ENCODE measurements around the gene TAC3. TPM values are rescaled to one million over a fixed set of nuclear protein-coding genes. Genes with fewer than 3 reads are reported as not detected.

The TAC3 gene
- not detected for total RNA-seq
- polyA plus RNA-seq: not detected
- long read RNA-seq, donor 1: 0 reads
- long read RNA-seq, donor 2: 0 reads
- long read RNA-seq, donor 3: 0 reads
- long read RNA-seq, donor 4: 0 reads
- long read RNA-seq, donor 5: 0 reads

DNA sequence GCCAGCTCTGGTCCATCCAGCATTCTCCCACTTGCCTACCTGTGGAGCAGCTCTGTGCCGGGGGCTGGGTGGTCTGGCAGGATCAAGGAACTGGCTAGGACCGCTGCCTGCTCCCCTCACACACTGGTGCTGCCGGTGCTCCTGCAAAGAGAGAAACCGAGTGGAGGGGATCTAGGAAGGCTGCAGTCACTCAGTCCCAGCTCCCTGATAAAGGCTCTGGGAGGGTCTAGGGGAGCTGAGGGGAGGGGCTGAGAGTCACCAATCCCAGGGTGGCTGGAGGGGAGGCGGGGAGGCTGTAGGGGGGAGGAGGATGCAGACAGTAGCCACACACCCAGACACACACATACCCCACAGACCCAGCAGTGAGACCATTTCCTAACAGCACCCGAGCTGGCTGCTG, at the start of gene TAC3:
TSS of gene TAC3 (minus strand) at position 182 of the 400 bp plus-strand sequence. CDS start 732 bp downstream, outside the sequence.
- peak; percentile 19 to 34 (median 32) for DNase-seq
- Histone ChIP-seq H3K4me1 (ENCODE audit: control insufficient read depth in 5 of 5, insufficient read depth in 5 of 5, low read length in 5 of 5) (no peaks in the 10 kb centered on the region), H3K36me3 (ENCODE audit: control insufficient read depth in 4 of 4, insufficient read depth in 4 of 4, low read length in 4 of 4) (no peaks in the 10 kb centered on the region), H3K9ac (ENCODE audit: insufficient read depth in 1 of 2, low read length in 2 of 2) (no peak within 1 kb of the TSS), H3K27ac (ENCODE audit: low read depth in 1 of 2, low read length in 1 of 2) (no peak within 1 kb of the TSS), H3K27me3 (ENCODE audit: control insufficient read depth in 3 of 3, insufficient read depth in 3 of 3, low read length in 2 of 3) (peaks cover 0 to 17% (median 2%) of the 10 kb centered on the region in 3 donors), H3K4me3 (no peak within 1 kb of the TSS), H3K9me3 (ENCODE audit: control insufficient read depth in 4 of 4, insufficient read depth in 3 of 4, low read length in 3 of 4) (no peaks in the 10 kb centered on the region)
- no peak for ATAC-seq (ENCODE audit: insufficient read depth, low FRiP score)
- TF ChIP-seq, protein P1, sequence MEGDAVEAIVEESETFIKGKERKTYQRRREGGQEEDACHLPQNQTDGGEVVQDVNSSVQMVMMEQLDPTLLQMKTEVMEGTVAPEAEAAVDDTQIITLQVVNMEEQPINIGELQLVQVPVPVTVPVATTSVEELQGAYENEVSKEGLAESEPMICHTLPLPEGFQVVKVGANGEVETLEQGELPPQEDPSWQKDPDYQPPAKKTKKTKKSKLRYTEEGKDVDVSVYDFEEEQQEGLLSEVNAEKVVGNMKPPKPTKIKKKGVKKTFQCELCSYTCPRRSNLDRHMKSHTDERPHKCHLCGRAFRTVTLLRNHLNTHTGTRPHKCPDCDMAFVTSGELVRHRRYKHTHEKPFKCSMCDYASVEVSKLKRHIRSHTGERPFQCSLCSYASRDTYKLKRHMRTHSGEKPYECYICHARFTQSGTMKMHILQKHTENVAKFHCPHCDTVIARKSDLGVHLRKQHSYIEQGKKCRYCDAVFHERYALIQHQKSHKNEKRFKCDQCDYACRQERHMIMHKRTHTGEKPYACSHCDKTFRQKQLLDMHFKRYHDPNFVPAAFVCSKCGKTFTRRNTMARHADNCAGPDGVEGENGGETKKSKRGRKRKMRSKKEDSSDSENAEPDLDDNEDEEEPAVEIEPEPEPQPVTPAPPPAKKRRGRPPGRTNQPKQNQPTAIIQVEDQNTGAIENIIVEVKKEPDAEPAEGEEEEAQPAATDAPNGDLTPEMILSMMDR (IDR thresholded peaks at IDR 0.05; ENCODE audit: control extremely low read depth, extremely low read depth): no peak
- WGBS, 2 donors: 60 to 77% methylated on average over 6 of the region's 6 CpGs

DNA sequence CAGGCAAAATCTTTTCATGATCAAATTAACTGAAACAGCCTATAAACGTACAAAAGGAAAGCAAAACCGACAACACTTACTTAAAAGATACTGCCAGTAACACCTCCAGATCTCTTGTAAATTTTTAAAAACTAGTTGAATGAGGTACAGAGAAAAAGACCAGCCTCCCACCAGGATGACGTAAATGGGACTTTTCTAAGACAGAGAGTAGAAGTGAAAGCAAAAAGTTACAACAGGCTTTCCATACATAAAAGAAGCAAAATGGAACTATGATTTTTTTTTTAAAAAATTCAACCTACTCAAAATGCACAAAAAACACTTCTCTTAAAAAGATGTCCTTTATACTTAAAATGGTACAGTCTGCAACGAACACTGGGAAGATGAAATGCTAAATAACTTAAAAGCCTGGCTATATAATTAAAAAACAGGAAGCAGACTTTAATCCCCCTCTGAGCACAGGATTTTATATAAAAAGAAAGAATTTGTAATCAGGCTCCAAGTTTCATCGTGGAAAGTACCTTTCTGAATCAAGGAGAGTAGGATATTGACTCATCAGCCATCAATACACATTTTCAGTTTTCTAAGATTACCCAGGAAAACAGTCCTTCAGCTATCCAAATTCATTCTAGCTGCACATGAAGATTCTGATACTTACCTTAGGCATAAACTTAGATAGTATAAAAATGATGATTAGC, 47.8 kb upstream of the TAC3 start:
- Histone ChIP-seq H3K27me3 (ENCODE audit: control insufficient read depth in 3 of 3, insufficient read depth in 3 of 3, low read length in 2 of 3) (no peaks in the 10 kb centered on the region), H3K4me1 (ENCODE audit: control insufficient read depth in 5 of 5, insufficient read depth in 5 of 5, low read length in 5 of 5) (no peaks in the 10 kb centered on the region), H3K27ac (ENCODE audit: low read depth in 1 of 2, low read length in 1 of 2) (no peak overlapping the region), H3K4me3 (no peak overlapping the region), H3K9me3 (ENCODE audit: control insufficient read depth in 4 of 4, insufficient read depth in 3 of 4, low read length in 3 of 4) (no peaks in the 10 kb centered on the region), H3K9ac (ENCODE audit: insufficient read depth in 1 of 2, low read length in 2 of 2) (no peak overlapping the region), H3K36me3 (ENCODE audit: control insufficient read depth in 4 of 4, insufficient read depth in 4 of 4, low read length in 4 of 4) (peaks cover 8 to 22% (median 10%) of the 10 kb centered on the region in 4 donors)
- DNase-seq: no peak
- TF ChIP-seq, protein P1 (IDR thresholded peaks at IDR 0.05; ENCODE audit: control extremely low read depth, extremely low read depth): no peak
- no peak for ATAC-seq (ENCODE audit: insufficient read depth, low FRiP score)
- WGBS, 2 donors: 70 to 75% methylated on average over 5 of the region's 5 CpGs

DNA sequence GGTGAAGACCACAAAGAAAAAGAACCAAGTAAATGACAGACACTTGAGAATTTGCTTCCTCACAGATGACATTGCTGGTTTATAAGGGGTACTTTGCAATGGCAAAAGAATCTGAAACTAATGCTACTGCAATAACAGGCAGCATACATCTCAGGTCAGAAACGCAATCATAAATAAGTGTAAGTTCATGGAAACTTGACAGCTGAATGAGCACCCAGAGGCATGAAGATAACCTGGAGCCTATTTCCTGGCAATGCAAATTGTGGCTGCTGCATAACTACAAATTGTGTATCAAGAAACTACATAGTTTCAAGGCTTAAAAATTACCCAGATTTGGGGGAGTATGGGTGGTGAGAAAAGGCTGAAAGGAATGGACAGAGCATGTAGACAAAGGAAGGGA, 42.1 kb upstream of the TAC3 start:
- Histone ChIP-seq H3K27me3 (ENCODE audit: control insufficient read depth in 3 of 3, insufficient read depth in 3 of 3, low read length in 2 of 3) (no peaks in the 10 kb centered on the region), H3K4me1 (ENCODE audit: control insufficient read depth in 5 of 5, insufficient read depth in 5 of 5, low read length in 5 of 5) (no peaks in the 10 kb centered on the region), H3K27ac (ENCODE audit: low read depth in 1 of 2, low read length in 1 of 2) (no peak overlapping the region), H3K4me3 (no peak overlapping the region), H3K9me3 (ENCODE audit: control insufficient read depth in 4 of 4, insufficient read depth in 3 of 4, low read length in 3 of 4) (no peaks in the 10 kb centered on the region), H3K9ac (ENCODE audit: insufficient read depth in 1 of 2, low read length in 2 of 2) (no peak overlapping the region), H3K36me3 (ENCODE audit: control insufficient read depth in 4 of 4, insufficient read depth in 4 of 4, low read length in 4 of 4) (peaks cover 13 to 30% (median 18%) of the 10 kb centered on the region in 4 donors)
- DNase-seq: no peak
- WGBS, 2 donors: 96 to 100% methylated on average over 1 of the region's 1 CpG
- TF ChIP-seq, protein P1 (IDR thresholded peaks at IDR 0.05; ENCODE audit: control extremely low read depth, extremely low read depth): no peak
- no peak for ATAC-seq (ENCODE audit: insufficient read depth, low FRiP score)

Measured in lung (tissue), 16 donors.